Vagina (tissue), 2 donors: ENCODE measurements around the gene MUTYH. TPM values are rescaled to one million over a fixed set of nuclear protein-coding genes. Genes with fewer than 3 reads are reported as not detected.

Experiments used
- DNase-seq, 2 donors: peaks; one replicate each; pipeline ENCODE4 v3.0.0-alpha.2; 2017; ENCODE audit errors: extremely low spot score in 2 of 2
- H3K27ac ChIP-seq: fragments of 200-600 bp; sonication (generic); one replicate; pipeline ENCODE4 v1.5.1; 2019
- H3K27me3 ChIP-seq: fragments of 200-600 bp; sonication (generic); one replicate; pipeline ENCODE4 v1.5.1; 2019
- H3K36me3 ChIP-seq, 2 donors: fragments of 200-600 bp; sonication (generic); one replicate each; pipeline ENCODE4 v1.5.1; 2017 to 2019
- H3K4me1 ChIP-seq: fragments of 200-600 bp; sonication (generic); one replicate; pipeline ENCODE4 v1.5.1; 2019
- H3K4me3 ChIP-seq, 2 donors: fragments of 200-600 bp; sonication (generic); 1 replicate in 1 of 2; 2 replicates in 1 of 2; pipeline ENCODE4 v1.5.1; 2016 to 2019
- H3K9me3 ChIP-seq: fragments of 200-600 bp; sonication (generic); one replicate; pipeline ENCODE4 v1.5.1; 2019
- CTCF ChIP-seq, 3 experiments: fragments of 450-650 bp in 2 of 3; fragments of 200-600 bp in 1 of 3; sonication (generic) in 1 of 3; IDR thresholded peaks; one replicate each; pipeline ENCODE4 v1.5.1; 2017 to 2019; ENCODE audit warnings: antibody characterized with exemption in 3 of 3, mild to moderate bottlenecking in 2 of 3, moderate library complexity in 2 of 3
- POLR2A ChIP-seq, 2 donors: fragments of 450-650 bp; IDR thresholded peaks; one replicate each; pipeline ENCODE4 v1.6.1; 2017; ENCODE audit warnings: antibody characterized with exemption in 2 of 2, mild to moderate bottlenecking in 2 of 2, moderate library complexity in 2 of 2
- POLR2AphosphoS5 ChIP-seq, 2 donors: sonication (generic); formaldehyde crosslinking; IDR thresholded peaks; one replicate each; pipeline ENCODE4 v1.9.0; 2017; ENCODE audit warnings: antibody characterized with exemption in 2 of 2, mild to moderate bottlenecking in 2 of 2, low read depth in 1 of 2; ENCODE audit not compliant: insufficient read depth in 1 of 2
- intact Hi-C: fragments of 100-400 bp; cut with DNase I; formaldehyde crosslinking; loops from one replicate; pipeline ENCODE4 v1.15.1; 2023
- total RNA-seq: library from RNA; depleted of rRNA; stranded (reverse); fragments of >200 nt; gene quantifications from one replicate; pipeline ENCODE4 v1.2.3, GENCODE V29; 2016

MUTYH gene
- total RNA-seq, 1 donor from 2014 or later, result 27.0 TPM

GRCh38 chr1:45381243-45381642 is 41.0 kb upstream of the MUTYH start:
- intact Hi-C loops, result no loop called here
- Histone ChIP-seq H3K4me1 (no peaks in the 10 kb centered on the region), H3K9me3 (no peaks in the 10 kb centered on the region), H3K36me3 (no peaks in the 10 kb centered on the region), H3K27ac (no peak overlapping the region), H3K4me3 (no peak overlapping the region), H3K27me3 (no peaks in the 10 kb centered on the region)
- TF ChIP-seq POLR2A (IDR thresholded peaks at IDR 0.05) (no peak), POLR2AphosphoS5 (IDR thresholded peaks at IDR 0.05; ENCODE audit: insufficient read depth in 1 of 2, low read depth in 1 of 2) (no peak), CTCF (IDR thresholded peaks at IDR 0.05) (no peak)
- DNase-seq, result no peak

- Histone ChIP-seq H3K4me3 (no peak overlapping the region), H3K27me3 (no peaks in the 10 kb centered on the region), H3K4me1 (no peaks in the 10 kb centered on the region), H3K9me3 (no peaks in the 10 kb centered on the region), H3K36me3 (no peaks in the 10 kb centered on the region), H3K27ac (no peak overlapping the region)
- intact Hi-C loops, result no loop called here
- no peak for DNase-seq
- no peak for TF ChIP-seq POLR2A (IDR thresholded peaks at IDR 0.05)
- no peak for TF ChIP-seq CTCF (IDR thresholded peaks at IDR 0.05)
- TF ChIP-seq POLR2AphosphoS5 (IDR thresholded peaks at IDR 0.05; ENCODE audit: insufficient read depth in 1 of 2, low read depth in 1 of 2), result no peak
Measured at GRCh38 chr1:45380730-45381129, 40.5 kb upstream of the MUTYH start.

- no peak overlapping the region for H3K4me3 ChIP-seq
- H3K27ac ChIP-seq, result no peak overlapping the region
- DNase-seq, result no peak
- intact Hi-C loops, result no loop called here
- H3K9me3 ChIP-seq, result no peaks in the 10 kb centered on the region
- H3K4me1 ChIP-seq, result peaks cover 4% of the 10 kb centered on the region
- no peaks in the 10 kb centered on the region for H3K36me3 ChIP-seq
- no peak for TF ChIP-seq POLR2AphosphoS5 (IDR thresholded peaks at IDR 0.05; ENCODE audit: insufficient read depth in 1 of 2, low read depth in 1 of 2)
- TF ChIP-seq POLR2A (IDR thresholded peaks at IDR 0.05), result no peak
- TF ChIP-seq CTCF (IDR thresholded peaks at IDR 0.05), result no peak
- no peaks in the 10 kb centered on the region for H3K27me3 ChIP-seq
Measured at GRCh38 chr1:45380125-45380524, 39.9 kb upstream of the MUTYH start.

GRCh38 chr1:45379524-45379923 is 39.3 kb upstream of the MUTYH start:
- intact Hi-C loops, result no loop called here
- Histone ChIP-seq H3K36me3 (no peaks in the 10 kb centered on the region), H3K27me3 (no peaks in the 10 kb centered on the region), H3K4me3 (no peak overlapping the region), H3K4me1 (peaks cover 4% of the 10 kb centered on the region), H3K9me3 (no peaks in the 10 kb centered on the region), H3K27ac (no peak overlapping the region)
- TF ChIP-seq POLR2AphosphoS5 (IDR thresholded peaks at IDR 0.05; ENCODE audit: insufficient read depth in 1 of 2, low read depth in 1 of 2) (no peak), POLR2A (IDR thresholded peaks at IDR 0.05) (no peak), CTCF (IDR thresholded peaks at IDR 0.05) (no peak)
- DNase-seq, result no peak

DNA sequence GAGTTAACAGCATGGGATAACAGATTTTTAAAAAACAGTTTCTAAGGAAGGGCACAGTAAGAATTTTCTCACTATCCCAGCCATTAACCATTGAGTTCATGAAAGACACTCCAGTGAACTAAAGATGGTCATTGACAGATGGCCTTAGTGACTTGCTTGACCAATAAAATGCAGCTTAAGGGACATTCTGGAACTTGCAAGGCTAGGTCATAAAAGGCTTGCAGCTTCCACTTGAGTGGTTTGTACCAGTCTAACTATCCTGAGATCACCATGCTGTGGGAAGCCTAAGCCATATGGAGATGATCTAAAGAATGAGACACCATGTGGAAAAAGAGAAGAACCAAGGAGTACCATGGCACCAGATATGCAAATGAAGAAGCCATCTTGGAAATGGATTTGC is 37.9 kb upstream of the MUTYH start:
- no peaks in the 10 kb centered on the region for H3K27me3 ChIP-seq
- no peak overlapping the region for H3K27ac ChIP-seq
- TF ChIP-seq POLR2A (IDR thresholded peaks at IDR 0.05) (no peak), POLR2AphosphoS5 (IDR thresholded peaks at IDR 0.05; ENCODE audit: insufficient read depth in 1 of 2, low read depth in 1 of 2) (no peak), CTCF (IDR thresholded peaks at IDR 0.05) (no peak)
- H3K36me3 ChIP-seq, result no peaks in the 10 kb centered on the region
- H3K4me1 ChIP-seq, result peaks cover 4% of the 10 kb centered on the region
- no peak overlapping the region for H3K4me3 ChIP-seq
- no peak for DNase-seq
- no peaks in the 10 kb centered on the region for H3K9me3 ChIP-seq
- intact Hi-C loops, result no loop called here
